H1 (cell line): ENCODE measurements around the gene PTBP3. TPM values are rescaled to one million over a fixed set of nuclear protein-coding genes. Genes with fewer than 3 reads are reported as not detected.

Source experiments
- ASH2L ChIP-seq: fragments of 200-600, 300-600 bp; sonication (generic); IDR thresholded peaks from one replicate; pipeline ENCODE4 v1.7.1; 2017; ENCODE audit warnings: low read length
- BACH1 ChIP-seq: IDR thresholded peaks from 2 replicates; pipeline ENCODE4 v1.6.1; 2012; ENCODE audit warnings: low read length, improper control_type of control experiment
- JUN ChIP-seq: IDR thresholded peaks from 2 replicates; pipeline ENCODE4 v1.6.1; 2011; ENCODE audit warnings: low read depth, mild to moderate bottlenecking, improper control_type of control experiment, low read length
- KDM1A ChIP-seq: fragments of 200-600, 300-600 bp; sonication (generic); IDR thresholded peaks from 2 replicates; pipeline ENCODE4 v1.7.1; 2016; ENCODE audit warnings: mild to moderate bottlenecking, low read length, borderline replicate concordance
- SRF ChIP-seq: IDR thresholded peaks from 2 replicates; pipeline ENCODE4 v1.6.1; 2011; ENCODE audit warnings: mild to moderate bottlenecking, low read depth, low read length, moderate library complexity
- SUZ12 ChIP-seq: fragments of 200-600 bp; sonication (generic); IDR thresholded peaks from 2 replicates; pipeline ENCODE4 v1.6.1; 2012; ENCODE audit warnings: mild to moderate bottlenecking, inconsistent platforms, low read length, moderate library complexity, mixed read lengths
- polyA plus RNA-seq, 7 experiments: library from polyadenylated mRNA; depleted of rRNA in 3 of 7; stranded (reverse) in 5 of 7; unstranded in 2 of 7; fragments of >200 nt in 5 of 7; fragments of 200-250 nt in 2 of 7; gene quantifications; 1 replicate in 5 of 7; 2 replicates in 1 of 7; 4 replicates in 1 of 7; pipeline versions ENCODE4 v1.2.1 to v1.2.3, GENCODE V29; 2011 to 2013; ENCODE audit warnings: missing spikeins in 2 of 7, mixed read lengths in 2 of 7
- total RNA-seq: library from RNA; stranded (reverse); fragmentation: NEBNext Ultra II Directional; extraction: Animal tissue kit (Norgen Biotek cat#: 25700); gene quantifications from 2 replicates; pipeline ENCODE4 v1.2.1, GENCODE V29; 2021

The PTBP3 gene
- total and polyA plus RNA-seq, 2 of the 8 experiments (the other 6 are each of a cell fraction or from before 2014, with no cell fraction given) = 51.0 to 124 TPM

- TF ChIP-seq ASH2L (no peak), SUZ12 (no peak), SRF (no peak), KDM1A (no peak), JUN (no peak), BACH1 (no peak)
These were observed 129.9 kb downstream of the PTBP3 start (continued) for GRCh38 chr9:112203536-112203935.
